Kidney (tissue), 14 donors: Measurements from ENCODE around the gene PPRC1. TPM values are rescaled to one million over a fixed set of nuclear protein-coding genes. Genes with fewer than 3 reads are reported as not detected.

Experiments used
- DNase-seq, 5 donors: peaks; one replicate each; pipeline ENCODE4 v3.0.0-alpha.2; 2013 to 2020
- FAIRE-seq: peaks from 2 replicates; lab custom pipeline; 2012; peaks lifted over from hg19 to GRCh38; lab: Jason Lieb, UNC
- H3K27ac ChIP-seq, 2 donors: one replicate each; pipeline ENCODE4 v1.7.0; 2013; ENCODE audit warnings: low read depth in 2 of 2, low read length in 2 of 2, inconsistent platforms in 1 of 2
- H3K27me3 ChIP-seq: one replicate; pipeline ENCODE4 v1.7.1; 2013; ENCODE audit warnings: low read length, inconsistent platforms; ENCODE audit not compliant: control insufficient read depth, insufficient read depth
- H3K36me3 ChIP-seq, 3 donors: one replicate each; pipeline versions ENCODE4 v1.7.0 to v1.7.1; 2013; ENCODE audit warnings: low read length in 3 of 3, control low read depth in 1 of 3, inconsistent platforms in 1 of 3; ENCODE audit not compliant: insufficient read depth in 3 of 3, control insufficient read depth in 2 of 3
- H3K4me1 ChIP-seq, 3 donors: one replicate each; pipeline versions ENCODE4 v1.7.0 to v1.7.1; 2013; ENCODE audit warnings: low read length in 3 of 3, inconsistent platforms in 1 of 3, low read depth in 1 of 3; ENCODE audit not compliant: control insufficient read depth in 2 of 3, insufficient read depth in 2 of 3
- H3K4me3 ChIP-seq, 3 donors: one replicate each; pipeline versions ENCODE4 v1.7.0 to v1.8.1; 2013; ENCODE audit warnings: low read length in 3 of 3, control low read depth in 1 of 3, inconsistent platforms in 1 of 3
- H3K9ac ChIP-seq, 3 donors: one replicate each; pipeline versions ENCODE4 v1.7.0 to v1.7.1; 2013; ENCODE audit warnings: low read length in 3 of 3, control low read depth in 1 of 3, inconsistent platforms in 1 of 3
- H3K9me3 ChIP-seq, 3 donors: one replicate each; pipeline versions ENCODE4 v1.7.0 to v1.7.1; 2013; ENCODE audit warnings: low read length in 3 of 3, control low read depth in 1 of 3, inconsistent platforms in 1 of 3; ENCODE audit not compliant: control insufficient read depth in 2 of 3, insufficient read depth in 1 of 3
- intact Hi-C: fragments of 100-400 bp; cut with DNase I; formaldehyde crosslinking; loops from one replicate; pipeline ENCODE4 v1.11.1; 2022
- polyA plus RNA-seq: library from polyadenylated mRNA; stranded (reverse); fragments of 350-450 nt; fragmentation: Illumina TruSeq; extraction: RNeasy Lipid Tissue Mini Kit (QIAGEN cat#74804); gene quantifications from one replicate; pipeline ENCODE4 v1.2.3, GENCODE V29; 2014; ENCODE audit warnings: low read depth, low replicate concordance; ENCODE audit not compliant: insufficient read depth
- total RNA-seq: library from RNA; stranded (reverse); fragmentation: NEBNext Ultra II Directional; extraction: Animal tissue kit (Norgen Biotek cat#: 25700); gene quantifications from one replicate; pipeline ENCODE4 v1.2.1, GENCODE V29; 2021
- TF ChIP-seq, protein P1 (sequence below): IDR thresholded peaks from 3 replicates; pipeline ENCODE4 v1.5.1; 2012; ENCODE audit warnings: mild to moderate bottlenecking, moderate library complexity, borderline replicate concordance; ENCODE audit not compliant: insufficient read depth; ENCODE audit errors: extremely low read depth
- donor health status: control.
- donor health status: control.
- donor health status: control.
- donor health status: control.
- donor health status: control.
- donor health status: DM: yes; HTN: yes; CAD: no.
- donor health status: Normal renal cell carcinoma (clear cell type).

PPRC1 gene
- total and polyA plus RNA-seq, 2 donors from 2014 or later = 8.7 to 32.1 TPM

GRCh38 chr10:102113261-102113955 lies 19.4 kb upstream of the PPRC1 start:
- no peaks in the 10 kb centered on the region for H3K9me3 ChIP-seq
- intact Hi-C loops = no loop called here
- H3K27me3 ChIP-seq = no peaks in the 10 kb centered on the region
- H3K9ac ChIP-seq = peak overlapping the region in 2 of 3 donors; percentile 65 to 67
- peaks cover 7 to 43% (median 33%) of the 10 kb centered on the region in 3 donors for H3K4me1 ChIP-seq
- peak overlapping the region; percentile 30 to 71 (median 57) for H3K4me3 ChIP-seq
- H3K36me3 ChIP-seq = peaks cover 18 to 34% (median 29%) of the 10 kb centered on the region in 3 donors
- no peak for FAIRE-seq
- H3K27ac ChIP-seq = no peak overlapping the region
- TF ChIP-seq, protein P1, sequence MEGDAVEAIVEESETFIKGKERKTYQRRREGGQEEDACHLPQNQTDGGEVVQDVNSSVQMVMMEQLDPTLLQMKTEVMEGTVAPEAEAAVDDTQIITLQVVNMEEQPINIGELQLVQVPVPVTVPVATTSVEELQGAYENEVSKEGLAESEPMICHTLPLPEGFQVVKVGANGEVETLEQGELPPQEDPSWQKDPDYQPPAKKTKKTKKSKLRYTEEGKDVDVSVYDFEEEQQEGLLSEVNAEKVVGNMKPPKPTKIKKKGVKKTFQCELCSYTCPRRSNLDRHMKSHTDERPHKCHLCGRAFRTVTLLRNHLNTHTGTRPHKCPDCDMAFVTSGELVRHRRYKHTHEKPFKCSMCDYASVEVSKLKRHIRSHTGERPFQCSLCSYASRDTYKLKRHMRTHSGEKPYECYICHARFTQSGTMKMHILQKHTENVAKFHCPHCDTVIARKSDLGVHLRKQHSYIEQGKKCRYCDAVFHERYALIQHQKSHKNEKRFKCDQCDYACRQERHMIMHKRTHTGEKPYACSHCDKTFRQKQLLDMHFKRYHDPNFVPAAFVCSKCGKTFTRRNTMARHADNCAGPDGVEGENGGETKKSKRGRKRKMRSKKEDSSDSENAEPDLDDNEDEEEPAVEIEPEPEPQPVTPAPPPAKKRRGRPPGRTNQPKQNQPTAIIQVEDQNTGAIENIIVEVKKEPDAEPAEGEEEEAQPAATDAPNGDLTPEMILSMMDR = no peak
- DNase-seq = no peak

GRCh38 chr10:102113956-102114857 lies 18.6 kb upstream of the PPRC1 start:
- Histone ChIP-seq H3K9me3 (no peaks in the 10 kb centered on the region), H3K4me3 (peak overlapping the region; percentile 30 to 71 (median 57)), H3K27ac (peak overlapping the region in 1 of 2 donors; percentile 47), H3K9ac (peak overlapping the region; percentile 61 to 67 (median 65)), H3K27me3 (no peaks in the 10 kb centered on the region), H3K4me1 (peaks cover 7 to 49% (median 38%) of the 10 kb centered on the region in 3 donors), H3K36me3 (peaks cover 14 to 26% (median 21%) of the 10 kb centered on the region in 3 donors)
- TF ChIP-seq, protein P1 = no peak
- DNase-seq (peak in 4 of 5 donors; percentile 35 to 78 (median 50)), FAIRE-seq (no peak)
- intact Hi-C loops = no loop called here

- peak; percentile 89 to 98 (median 95) for DNase-seq
- no peaks in the 10 kb centered on the region for H3K27me3 ChIP-seq
- no peaks in the 10 kb centered on the region for H3K9me3 ChIP-seq
- intact Hi-C loops = no loop called here
- peaks cover 7 to 49% (median 38%) of the 10 kb centered on the region in 3 donors for H3K4me1 ChIP-seq
- H3K9ac ChIP-seq = peak overlapping the region; percentile 21 to 73 (median 27)
- H3K36me3 ChIP-seq = peaks cover 8 to 18% (median 13%) of the 10 kb centered on the region in 3 donors
- TF ChIP-seq, protein P1 = no peak
- H3K4me3 ChIP-seq = peak overlapping the region; percentile 18 to 61 (median 51)
- H3K27ac ChIP-seq = peak overlapping the region in 1 of 2 donors; percentile 67
- FAIRE-seq = no peak
These were observed 17.8 kb upstream of the PPRC1 start for GRCh38 chr10:102114861-102115618.
